Bronchial epithelial cell (primary cell): Measurements from ENCODE around the gene CNOT1. TPM values are rescaled to one million over a fixed set of nuclear protein-coding genes. Genes with fewer than 3 reads are reported as not detected.
A peak's percentile ranks its signal among the peaks of the same experiment; 100 is the strongest.
"Not testable (repeated sequence)": the region's sequence is repeated elsewhere in the genome, so short reads cannot be mapped to it uniquely, and the experiment has no call there.

Experiments used
- DNase-seq: peaks from one replicate; pipeline ENCODE4 v3.0.0-alpha.2; 2010; ENCODE audit warnings: low read depth
- FAIRE-seq: peaks from 2 replicates; lab custom pipeline; 2011; peaks lifted over from hg19 to GRCh38; lab: Jason Lieb, UNC
- H3K27me3 ChIP-seq: 2 replicates; pipeline ENCODE4 v1.5.1; 2011; ENCODE audit warnings: low read length; ENCODE audit not compliant: control insufficient read depth, insufficient read depth
- H3K36me3 ChIP-seq: 2 replicates; pipeline ENCODE4 v1.5.1; 2011; ENCODE audit warnings: low read length; ENCODE audit not compliant: control insufficient read depth, insufficient read depth
- H3K4me3 ChIP-seq: 2 replicates; pipeline ENCODE4 v1.5.1; 2011; ENCODE audit warnings: mild to moderate bottlenecking, low read depth, low read length, control low read depth
- CTCF ChIP-seq: IDR thresholded peaks from 2 replicates; pipeline ENCODE4 v1.5.1; 2011; ENCODE audit warnings: mild to moderate bottlenecking, moderate library complexity, low read length, control low read depth, inconsistent platforms; ENCODE audit not compliant: insufficient read depth, severe bottlenecking
- total RNA-seq: library from RNA; depleted of rRNA; stranded (reverse); fragments of >200 nt; gene quantifications from 2 replicates; pipeline ENCODE4 v1.2.1, GENCODE V29; 2014

The CNOT1 gene
- total RNA-seq, 1 donor from 2014 or later: 113 TPM

- no peak for TF ChIP-seq CTCF
These were observed 35.6 kb upstream of the CNOT1 start for GRCh38 chr16:58665200-58665599.

GRCh38 chr16:58661199-58661830, 31.7 kb upstream of the CNOT1 start:
- Histone ChIP-seq H3K4me3 (no peak overlapping the region), H3K27me3 (no peaks in the 10 kb centered on the region), H3K36me3 (no peaks in the 10 kb centered on the region)
- DNase-seq: peak; percentile 84
- FAIRE-seq: no peak
- peak; percentile 67 for TF ChIP-seq CTCF

More at GRCh38 chr16:58665200-58665599, 35.6 kb upstream of the CNOT1 start:
- no peak overlapping the region for H3K4me3 ChIP-seq
- FAIRE-seq (no peak), DNase-seq (no peak)
- peaks cover 2% of the 10 kb centered on the region for H3K36me3 ChIP-seq
- no peaks in the 10 kb centered on the region for H3K27me3 ChIP-seq

GRCh38 chr16:58659911-58660310, 30.3 kb upstream of the CNOT1 start:
- not testable (repeated sequence) for DNase-seq, H3K36me3 ChIP-seq, H3K27me3 ChIP-seq, FAIRE-seq, H3K4me3 ChIP-seq

GRCh38 chr16:58658796-58659211, 29.2 kb upstream of the CNOT1 start:
- H3K4me3 ChIP-seq: no peak overlapping the region
- TF ChIP-seq CTCF: no peak
- H3K27me3 ChIP-seq: peaks cover 2% of the 10 kb centered on the region
- DNase-seq: no peak
- peak; percentile 62 for FAIRE-seq
- H3K36me3 ChIP-seq: no peaks in the 10 kb centered on the region

- H3K27me3 ChIP-seq: peaks cover 2% of the 10 kb centered on the region
- FAIRE-seq (no peak), DNase-seq (no peak)
- TF ChIP-seq CTCF: no peak
- no peaks in the 10 kb centered on the region for H3K36me3 ChIP-seq
- no peak overlapping the region for H3K4me3 ChIP-seq
These were observed 27.3 kb upstream of the CNOT1 start for GRCh38 chr16:58656899-58657298.

GRCh38 chr16:58655215-58655596, 25.6 kb upstream of the CNOT1 start:
- TF ChIP-seq CTCF: no peak
- no peak for DNase-seq
- Histone ChIP-seq H3K36me3 (no peaks in the 10 kb centered on the region), H3K4me3 (no peak overlapping the region), H3K27me3 (peaks cover 2% of the 10 kb centered on the region)
- FAIRE-seq: no peak
